Measurements from ENCODE around the gene ATP4A. TPM values are rescaled to one million over a fixed set of nuclear protein-coding genes. Genes with fewer than 3 reads are reported as not detected.

Gene ATP4A
- total RNA-seq, 1 experiment from 2014 or later, result not detected

GRCh38 chr19:35545001-35545854 is 18.2 kb downstream of the ATP4A start, which contains the start of gene TMEM147:
Gene TMEM147 (plus strand): TSS chr19:35545626. CDS start chr19:35545740, 114 bp downstream.
- ChIA-PET POLR2A (interaction anchor here (0.6 to 1.3 kb wide), 5 partner anchors 15 to 173 kb away, joined by 3 to 5 read pairs (median 4); no protein-coding TSS in a partner anchor), CTCF (no interaction called here)
- Mint-ChIP-seq H3K4me1 (ENCODE audit: insufficient read depth, unreplicated experiment) (peaks cover 34% of the 10 kb centered on the region), H3K4me3 (ENCODE audit: unreplicated experiment) (peak within 1 kb of the TSS; percentile 89), H3K36me3 (ENCODE audit: insufficient read depth, unreplicated experiment) (peaks cover 9% of the 10 kb centered on the region), H3K27me3 (ENCODE audit: insufficient read depth, unreplicated experiment) (no peaks in the 10 kb centered on the region), H3K9me3 (ENCODE audit: unreplicated experiment) (no peaks in the 10 kb centered on the region), H3K27ac (ENCODE audit: low read depth, unreplicated experiment) (peak within 1 kb of the TSS; percentile 92)
- BruUV-seq (replicated peaks), result TSS peak; percentile 75
- peak; percentile 90 for DNase-seq (ENCODE audit: unreplicated experiment)
- no peak for TF ChIP-seq CTCF (IDR thresholded peaks at IDR 0.05; ENCODE audit: unreplicated experiment)
- intact Hi-C loops (cut with micrococcal nuclease), result loop anchor here (1.0 to 5.0 kb wide), 3 partner anchors 26 to 82 kb away; partner anchors contain the start of gene RBM42

- peaks cover 9% of the 10 kb centered on the region for H3K36me3 Mint-ChIP-seq (ENCODE audit: insufficient read depth, unreplicated experiment)
- no peak for TF ChIP-seq CTCF (IDR thresholded peaks at IDR 0.05; ENCODE audit: unreplicated experiment)
- intact Hi-C loops (cut with micrococcal nuclease), result loop anchor here (2.0 kb wide), 1 partner anchor 25 kb away; no protein-coding TSS in a partner anchor
Observed at GRCh38 chr19:35544110-35544802, 19.2 kb downstream of the ATP4A start.

GRCh38 chr19:35543280-35544109 is 20.0 kb downstream of the ATP4A start:
- intact Hi-C loops (cut with micrococcal nuclease), result loop anchor here (2.0 kb wide), 1 partner anchor 25 kb away; no protein-coding TSS in a partner anchor
- peaks cover 23% of the 10 kb centered on the region for H3K4me1 Mint-ChIP-seq (ENCODE audit: insufficient read depth, unreplicated experiment)
- no TSS peak for BruUV-seq (replicated peaks)
- no peak for TF ChIP-seq CTCF (IDR thresholded peaks at IDR 0.05; ENCODE audit: unreplicated experiment)
- H3K9me3 Mint-ChIP-seq (ENCODE audit: unreplicated experiment), result no peaks in the 10 kb centered on the region
- no peak overlapping the region for H3K27ac Mint-ChIP-seq (ENCODE audit: low read depth, unreplicated experiment)
- H3K4me3 Mint-ChIP-seq (ENCODE audit: unreplicated experiment), result no peak overlapping the region
- DNase-seq (ENCODE audit: unreplicated experiment), result no peak
- CTCF ChIA-PET, result interaction anchor here (0.5 kb wide), 1 partner anchor 150 kb away, joined by 4 read pairs; no protein-coding TSS in a partner anchor
- H3K36me3 Mint-ChIP-seq (ENCODE audit: insufficient read depth, unreplicated experiment), result peaks cover 9% of the 10 kb centered on the region
- H3K27me3 Mint-ChIP-seq (ENCODE audit: insufficient read depth, unreplicated experiment), result no peaks in the 10 kb centered on the region
- POLR2A ChIA-PET, result interaction anchor here (0.8 to 1.3 kb wide), 3 partner anchors 8 to 33 kb away, joined by 3 to 5 read pairs (median 4); no protein-coding TSS in a partner anchor

More at GRCh38 chr19:35544110-35544802, 19.2 kb downstream of the ATP4A start:
- Mint-ChIP-seq H3K9me3 (ENCODE audit: unreplicated experiment) (no peaks in the 10 kb centered on the region), H3K4me1 (ENCODE audit: insufficient read depth, unreplicated experiment) (peaks cover 31% of the 10 kb centered on the region), H3K4me3 (ENCODE audit: unreplicated experiment) (peak overlapping the region; percentile 89), H3K27ac (ENCODE audit: low read depth, unreplicated experiment) (peak overlapping the region; percentile 92), H3K27me3 (ENCODE audit: insufficient read depth, unreplicated experiment) (no peaks in the 10 kb centered on the region)
- POLR2A ChIA-PET, result interaction anchor here (0.5 to 1.3 kb wide), 9 partner anchors 8 to 174 kb away, joined by 3 to 5 read pairs (median 4); no protein-coding TSS in a partner anchor
- CTCF ChIA-PET, result interaction anchor here (0.5 kb wide), 1 partner anchor 149 kb away, joined by 4 read pairs; no protein-coding TSS in a partner anchor
- BruUV-seq (replicated peaks), result no TSS peak
- no peak for DNase-seq (ENCODE audit: unreplicated experiment)
